ENCODE measurements around the gene GRAP.

Gene GRAP

GRCh38 chr17:18999394-18999793, 47.4 kb downstream of the GRAP start:
- Histone ChIP-seq H2AFZ (ENCODE audit: low read length, unreplicated experiment) (no peak overlapping the region), H3K36me3 (ENCODE audit: insufficient read depth, low read length) (peaks cover 28% of the 10 kb centered on the region; the same call in 1 of the 2 replicates), H3K4me1 (ENCODE audit: control insufficient read depth, insufficient read depth, low read length, unreplicated experiment) (peaks cover 29% of the 10 kb centered on the region), H3K79me2 (ENCODE audit: control insufficient read depth, insufficient read depth, low read length, unreplicated experiment) (peaks cover 80% of the 10 kb centered on the region), H3K4me3 (ENCODE audit: low read depth, low read length) (no peak overlapping the region), H3K27me3 (ENCODE audit: insufficient read depth, low read length) (no peaks in the 10 kb centered on the region), H3K27ac (ENCODE audit: low read depth, low read length) (no peak overlapping the region)

DNA sequence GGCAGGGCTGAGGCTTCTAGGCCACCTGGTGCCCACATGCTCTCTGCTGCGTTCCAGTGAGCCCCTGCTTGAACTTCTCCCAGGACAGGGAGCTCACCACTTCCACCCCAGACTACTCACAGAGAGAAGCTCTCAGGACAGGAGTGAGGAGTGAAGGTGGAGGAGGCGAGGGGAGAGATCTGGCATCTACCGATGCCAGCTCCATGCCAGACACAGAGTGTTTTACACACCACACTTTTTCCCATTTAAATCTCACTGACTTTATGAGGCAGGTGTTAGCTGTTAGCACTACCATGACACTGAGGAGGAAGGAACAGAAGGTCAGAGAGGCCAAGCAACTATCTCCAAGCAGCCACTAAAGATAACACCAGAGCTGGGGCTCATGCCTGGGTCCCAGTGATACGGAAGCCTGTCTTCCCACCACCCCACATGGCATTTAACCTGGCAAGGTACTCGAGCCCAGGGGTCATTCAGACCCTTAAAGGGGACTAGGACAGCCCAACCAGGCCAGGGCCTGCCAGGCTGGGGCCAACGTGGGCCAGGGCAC, 49.0 kb downstream of the GRAP start:
- H3K36me3 ChIP-seq (ENCODE audit: insufficient read depth, low read length): peaks cover 28% of the 10 kb centered on the region; the same call in 1 of the 2 replicates

GRCh38 chr17:18996458-18996857, 50.3 kb downstream of the GRAP start:
- peaks cover 10% of the 10 kb centered on the region for H3K4me1 ChIP-seq (ENCODE audit: control insufficient read depth, insufficient read depth, low read length, unreplicated experiment)
- no peak overlapping the region for H3K27ac ChIP-seq (ENCODE audit: low read depth, low read length)
- no peak overlapping the region for H3K4me3 ChIP-seq (ENCODE audit: low read depth, low read length)
- no peaks in the 10 kb centered on the region for H3K27me3 ChIP-seq (ENCODE audit: insufficient read depth, low read length)
- peaks cover 69% of the 10 kb centered on the region for H3K79me2 ChIP-seq (ENCODE audit: control insufficient read depth, insufficient read depth, low read length, unreplicated experiment)
- no peak overlapping the region for H2AFZ ChIP-seq (ENCODE audit: low read length, unreplicated experiment)
- H3K36me3 ChIP-seq (ENCODE audit: insufficient read depth, low read length): peaks cover 28% of the 10 kb centered on the region; the same call in 1 of the 2 replicates

More for the DNA sequence above, 49.0 kb downstream of the GRAP start:
- no peak overlapping the region for H2AFZ ChIP-seq (ENCODE audit: low read length, unreplicated experiment)
- no peak overlapping the region for H3K4me3 ChIP-seq (ENCODE audit: low read depth, low read length)
- H3K4me1 ChIP-seq (ENCODE audit: control insufficient read depth, insufficient read depth, low read length, unreplicated experiment): peaks cover 22% of the 10 kb centered on the region
- peaks cover 78% of the 10 kb centered on the region for H3K79me2 ChIP-seq (ENCODE audit: control insufficient read depth, insufficient read depth, low read length, unreplicated experiment)
- no peak overlapping the region for H3K27ac ChIP-seq (ENCODE audit: low read depth, low read length)
- no peaks in the 10 kb centered on the region for H3K27me3 ChIP-seq (ENCODE audit: insufficient read depth, low read length)

GRCh38 chr17:18995220-18995619, 51.5 kb downstream of the GRAP start:
- Histone ChIP-seq H3K79me2 (ENCODE audit: control insufficient read depth, insufficient read depth, low read length, unreplicated experiment) (peaks cover 58% of the 10 kb centered on the region), H2AFZ (ENCODE audit: low read length, unreplicated experiment) (no peak overlapping the region), H3K27me3 (ENCODE audit: insufficient read depth, low read length) (no peaks in the 10 kb centered on the region), H3K4me1 (ENCODE audit: control insufficient read depth, insufficient read depth, low read length, unreplicated experiment) (no peaks in the 10 kb centered on the region), H3K36me3 (ENCODE audit: insufficient read depth, low read length) (peaks cover 28% of the 10 kb centered on the region; the same call in 1 of the 2 replicates), H3K4me3 (ENCODE audit: low read depth, low read length) (no peak overlapping the region), H3K27ac (ENCODE audit: low read depth, low read length) (no peak overlapping the region)

DNA sequence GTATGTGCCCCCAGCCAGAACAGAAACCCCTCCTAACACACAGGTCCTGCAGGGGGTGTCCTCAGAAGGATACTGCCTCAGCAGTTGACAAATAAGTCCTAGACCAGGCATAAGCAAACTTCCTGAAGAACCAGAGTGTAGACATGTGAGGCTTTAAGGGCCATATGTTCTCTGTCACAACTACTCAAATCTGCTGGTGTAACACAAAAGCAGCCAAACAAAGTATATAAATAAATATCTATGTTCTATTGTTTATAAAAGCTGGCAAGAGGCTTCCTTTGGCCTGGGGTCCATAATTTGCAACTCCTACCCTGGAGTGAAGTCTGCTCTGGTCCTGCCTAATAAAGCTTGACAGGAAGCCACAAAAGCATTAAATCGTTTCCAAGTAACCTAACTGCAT, 52.1 kb downstream of the GRAP start:
- Histone ChIP-seq H3K36me3 (ENCODE audit: insufficient read depth, low read length) (peaks cover 28% of the 10 kb centered on the region; the same call in 1 of the 2 replicates), H3K4me3 (ENCODE audit: low read depth, low read length) (no peak overlapping the region), H2AFZ (ENCODE audit: low read length, unreplicated experiment) (no peak overlapping the region), H3K27me3 (ENCODE audit: insufficient read depth, low read length) (no peaks in the 10 kb centered on the region), H3K27ac (ENCODE audit: low read depth, low read length) (no peak overlapping the region), H3K4me1 (ENCODE audit: control insufficient read depth, insufficient read depth, low read length, unreplicated experiment) (no peaks in the 10 kb centered on the region), H3K79me2 (ENCODE audit: control insufficient read depth, insufficient read depth, low read length, unreplicated experiment) (peaks cover 52% of the 10 kb centered on the region)

GRCh38 chr17:18993905-18994526, 52.7 kb downstream of the GRAP start:
- H3K4me1 ChIP-seq (ENCODE audit: control insufficient read depth, insufficient read depth, low read length, unreplicated experiment): no peaks in the 10 kb centered on the region
- H3K36me3 ChIP-seq (ENCODE audit: insufficient read depth, low read length): peaks cover 28% of the 10 kb centered on the region; the same call in 1 of the 2 replicates
- H3K27ac ChIP-seq (ENCODE audit: low read depth, low read length): no peak overlapping the region
- peaks cover 47% of the 10 kb centered on the region for H3K79me2 ChIP-seq (ENCODE audit: control insufficient read depth, insufficient read depth, low read length, unreplicated experiment)
- no peak overlapping the region for H2AFZ ChIP-seq (ENCODE audit: low read length, unreplicated experiment)
- H3K4me3 ChIP-seq (ENCODE audit: low read depth, low read length): no peak overlapping the region
- H3K27me3 ChIP-seq (ENCODE audit: insufficient read depth, low read length): no peaks in the 10 kb centered on the region

DNA sequence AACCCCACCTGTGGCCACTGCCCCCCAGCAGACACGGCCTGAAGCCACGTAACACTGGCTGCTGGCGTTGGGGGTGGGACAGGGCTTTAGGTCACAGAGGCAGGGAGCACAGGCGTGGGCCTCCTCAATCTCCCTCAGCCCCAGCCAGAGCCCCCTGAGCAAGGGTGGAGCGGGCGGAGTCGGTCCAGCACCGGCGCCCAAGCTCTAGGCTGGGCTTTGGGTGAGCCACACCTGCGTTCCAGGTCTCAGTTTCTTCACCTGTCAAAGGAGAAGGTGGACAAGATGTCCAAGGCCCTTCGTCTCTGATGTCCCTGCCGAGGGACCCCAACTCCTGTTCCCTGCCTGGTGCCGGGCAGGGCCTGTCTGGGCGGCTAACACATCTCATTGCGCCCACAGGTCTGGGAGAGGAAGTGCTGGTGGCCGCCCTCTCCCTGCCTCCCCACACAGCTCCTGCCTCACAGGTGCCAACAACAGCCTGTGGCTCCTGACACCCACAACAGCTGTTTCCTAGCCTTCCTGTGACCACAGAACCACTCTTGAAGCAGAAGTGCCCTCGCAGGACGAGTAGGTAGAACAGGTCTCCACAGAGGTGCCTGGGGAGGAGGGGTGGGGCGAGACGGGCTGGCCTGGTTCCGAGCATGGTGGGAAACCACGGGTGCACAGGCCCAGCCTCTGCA, 54.2 kb downstream of the GRAP start:
- Histone ChIP-seq H3K27me3 (ENCODE audit: insufficient read depth, low read length) (no peaks in the 10 kb centered on the region), H3K36me3 (ENCODE audit: insufficient read depth, low read length) (peaks cover 23% of the 10 kb centered on the region; the same call in 1 of the 2 replicates), H3K27ac (ENCODE audit: low read depth, low read length) (no peak overlapping the region), H3K4me3 (ENCODE audit: low read depth, low read length) (no peak overlapping the region), H3K79me2 (ENCODE audit: control insufficient read depth, insufficient read depth, low read length, unreplicated experiment) (peaks cover 38% of the 10 kb centered on the region), H2AFZ (ENCODE audit: low read length, unreplicated experiment) (no peak overlapping the region), H3K4me1 (ENCODE audit: control insufficient read depth, insufficient read depth, low read length, unreplicated experiment) (no peaks in the 10 kb centered on the region)

DNA sequence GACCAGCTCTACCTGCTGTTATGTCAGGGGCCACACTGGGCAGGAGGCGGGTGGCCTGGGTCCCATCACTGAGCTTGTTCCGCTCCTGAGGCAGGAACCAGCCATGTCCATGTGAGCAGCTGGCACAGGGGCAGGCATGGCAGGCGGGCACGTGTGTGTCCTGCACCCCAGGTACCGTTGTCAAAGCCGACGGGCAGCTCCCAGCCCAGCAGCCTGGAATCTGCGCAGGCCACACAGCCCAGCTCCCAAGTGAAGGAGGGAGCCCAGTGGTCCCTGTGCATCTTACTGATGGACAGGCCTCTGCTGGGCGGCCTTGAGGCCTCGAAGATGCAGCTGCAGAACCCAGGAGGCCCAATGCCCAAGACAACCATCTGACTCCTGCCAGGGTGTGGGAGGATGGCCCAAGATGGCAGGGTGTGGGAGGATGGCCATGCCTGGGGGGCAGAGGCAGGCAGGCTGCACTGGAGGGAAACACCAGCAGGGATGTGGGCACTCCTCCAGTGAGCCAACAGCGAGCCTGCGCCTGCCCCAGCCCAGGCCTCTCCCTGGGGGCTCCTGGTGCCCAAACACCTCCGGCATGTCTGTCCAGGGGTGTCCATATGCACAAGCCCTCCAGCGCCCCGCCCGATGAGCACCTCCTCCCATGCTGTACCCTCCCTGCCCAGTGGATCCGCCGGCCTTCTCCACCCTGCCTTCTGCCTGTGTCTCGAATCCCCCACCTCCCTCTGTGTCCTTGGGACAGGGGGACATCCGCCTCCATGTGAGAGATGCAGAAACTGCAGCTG, 55.0 kb downstream of the GRAP start:
- Histone ChIP-seq H3K27me3 (ENCODE audit: insufficient read depth, low read length) (no peaks in the 10 kb centered on the region), H3K4me1 (ENCODE audit: control insufficient read depth, insufficient read depth, low read length, unreplicated experiment) (no peaks in the 10 kb centered on the region), H3K79me2 (ENCODE audit: control insufficient read depth, insufficient read depth, low read length, unreplicated experiment) (peaks cover 30% of the 10 kb centered on the region), H3K36me3 (ENCODE audit: insufficient read depth, low read length) (peaks cover 15% of the 10 kb centered on the region; the same call in 1 of the 2 replicates), H3K4me3 (ENCODE audit: low read depth, low read length) (no peak overlapping the region), H3K27ac (ENCODE audit: low read depth, low read length) (no peak overlapping the region), H2AFZ (ENCODE audit: low read length, unreplicated experiment) (no peak overlapping the region)

GRCh38 chr17:18990331-18990730, 56.4 kb downstream of the GRAP start:
- Histone ChIP-seq H3K27me3 (ENCODE audit: insufficient read depth, low read length) (no peaks in the 10 kb centered on the region), H2AFZ (ENCODE audit: low read length, unreplicated experiment) (no peak overlapping the region), H3K36me3 (ENCODE audit: insufficient read depth, low read length) (peaks cover 5% of the 10 kb centered on the region; the same call in 1 of the 2 replicates), H3K4me1 (ENCODE audit: control insufficient read depth, insufficient read depth, low read length, unreplicated experiment) (no peaks in the 10 kb centered on the region), H3K79me2 (ENCODE audit: control insufficient read depth, insufficient read depth, low read length, unreplicated experiment) (peaks cover 22% of the 10 kb centered on the region), H3K27ac (ENCODE audit: low read depth, low read length) (no peak overlapping the region), H3K4me3 (ENCODE audit: low read depth, low read length) (no peak overlapping the region)

- Histone ChIP-seq H3K27ac (ENCODE audit: low read depth, low read length) (no peak overlapping the region), H3K27me3 (ENCODE audit: insufficient read depth, low read length) (no peaks in the 10 kb centered on the region), H2AFZ (ENCODE audit: low read length, unreplicated experiment) (no peak overlapping the region), H3K4me3 (ENCODE audit: low read depth, low read length) (no peak overlapping the region), H3K4me1 (ENCODE audit: control insufficient read depth, insufficient read depth, low read length, unreplicated experiment) (no peaks in the 10 kb centered on the region), H3K79me2 (ENCODE audit: control insufficient read depth, insufficient read depth, low read length, unreplicated experiment) (peaks cover 7% of the 10 kb centered on the region), H3K36me3 (ENCODE audit: insufficient read depth, low read length) (no peaks in the 10 kb centered on the region)
Measured at GRCh38 chr17:18988546-18989173, 58.1 kb downstream of the GRAP start.
